Stomach (tissue), 4 donors: ENCODE data around the gene SCP2D1.

Experiments
- CTCF ChIP-seq, 7 experiments: fragments of 450-650 bp in 4 of 7; fragments of 200-600 bp in 3 of 7; sonication (generic) in 3 of 7; IDR thresholded peaks; one replicate each; pipeline ENCODE4 v1.5.1; 2016 to 2019; ENCODE audit warnings: antibody characterized with exemption in 7 of 7, control low read depth in 2 of 7, mild to moderate bottlenecking in 1 of 7
- POLR2A ChIP-seq, 4 donors: fragments of 450-650 bp; IDR thresholded peaks; one replicate each; pipeline ENCODE4 v1.6.1; 2016; ENCODE audit warnings: antibody characterized with exemption in 4 of 4, control low read depth in 2 of 4, mild to moderate bottlenecking in 1 of 4, moderate library complexity in 1 of 4

- TF ChIP-seq CTCF (IDR thresholded peaks at IDR 0.05), result no peak
- no peak for TF ChIP-seq POLR2A (IDR thresholded peaks at IDR 0.05)
These were observed 42.3 kb downstream of the SCP2D1 start for GRCh38 chr20:18855882-18856281.
